ENCODE results near the gene USP48.

Gene USP48

DNA sequence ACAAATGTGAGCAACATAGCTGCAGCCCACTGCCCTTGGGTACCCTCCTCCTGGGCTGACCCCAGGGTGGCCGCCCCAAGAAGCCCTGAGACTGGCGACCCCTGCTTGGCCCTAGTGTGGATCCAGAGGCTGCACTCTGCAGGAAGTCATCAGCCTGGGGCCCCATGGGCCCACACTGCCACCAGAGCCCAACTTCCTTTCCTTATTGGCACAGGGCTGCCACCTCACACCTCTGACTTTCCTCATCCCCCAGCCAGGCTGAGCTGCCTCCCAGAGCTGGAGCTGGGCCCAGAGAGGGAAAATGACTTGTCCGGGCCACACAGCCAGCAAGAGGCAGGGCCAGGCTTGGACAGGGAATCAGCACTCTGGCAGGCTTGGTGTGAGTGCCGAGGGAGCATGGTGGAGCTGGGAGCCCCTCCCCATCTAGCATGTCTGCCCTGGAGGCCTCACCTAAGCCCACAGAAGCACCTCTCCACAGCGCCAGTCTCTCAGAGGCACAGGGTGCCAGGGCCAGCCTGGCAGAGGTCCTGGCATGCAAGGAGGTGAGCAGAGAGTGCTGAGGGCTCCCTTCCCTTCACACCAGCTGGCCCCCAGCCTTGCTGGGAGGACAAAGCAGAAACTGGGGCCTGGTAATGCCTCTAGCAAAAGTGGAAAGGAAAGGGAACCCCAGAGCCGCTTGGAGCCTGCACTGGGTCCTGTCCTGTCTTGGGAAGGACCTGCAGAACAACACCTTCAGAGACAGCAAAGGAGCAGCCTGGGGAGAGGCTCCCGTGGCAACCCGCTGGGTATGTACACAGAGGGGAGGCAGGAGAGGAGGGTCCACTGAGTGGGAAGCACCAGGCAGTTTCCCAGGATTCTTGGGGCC, 117.0 kb downstream of the USP48 start:
- FAIRE-seq: no peak

DNA sequence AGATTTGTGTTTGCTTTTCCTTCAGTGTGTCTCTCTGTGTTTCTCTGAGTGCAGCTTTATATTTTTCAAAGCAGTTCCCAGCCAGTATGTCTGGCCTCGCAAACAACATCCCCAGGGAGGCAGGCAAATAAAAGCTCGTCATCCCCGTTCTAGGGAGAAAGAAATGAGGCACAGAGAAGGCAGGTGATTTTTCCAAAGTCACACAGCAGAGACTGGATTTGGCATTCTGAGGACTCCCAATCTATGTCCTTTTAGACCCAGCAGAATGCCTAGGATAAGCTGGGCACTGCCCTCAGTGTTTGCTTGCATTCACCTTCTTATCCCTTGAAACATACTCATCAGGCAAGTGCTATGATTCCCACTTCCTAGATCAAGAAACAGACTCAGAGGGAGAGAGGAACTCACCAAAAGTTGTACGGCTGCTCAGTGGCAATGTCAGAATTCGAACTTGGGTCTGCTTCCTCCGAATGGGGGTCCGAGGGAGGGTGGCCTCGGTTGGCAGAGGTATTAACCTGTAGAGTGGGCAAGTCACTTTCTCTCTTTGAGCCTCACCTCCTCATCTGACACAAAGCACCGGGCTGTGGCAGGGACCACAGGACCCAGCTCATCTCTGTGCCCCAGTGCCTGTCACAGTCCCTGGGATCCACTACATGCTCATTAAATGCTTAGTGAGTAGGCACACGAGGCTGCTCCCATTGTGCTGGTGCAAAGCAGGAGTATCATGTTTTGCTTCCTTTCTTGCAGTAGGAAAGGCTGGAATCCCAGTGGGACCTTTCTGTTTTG, 118.0 kb downstream of the USP48 start:
- FAIRE-seq: no peak

DNA sequence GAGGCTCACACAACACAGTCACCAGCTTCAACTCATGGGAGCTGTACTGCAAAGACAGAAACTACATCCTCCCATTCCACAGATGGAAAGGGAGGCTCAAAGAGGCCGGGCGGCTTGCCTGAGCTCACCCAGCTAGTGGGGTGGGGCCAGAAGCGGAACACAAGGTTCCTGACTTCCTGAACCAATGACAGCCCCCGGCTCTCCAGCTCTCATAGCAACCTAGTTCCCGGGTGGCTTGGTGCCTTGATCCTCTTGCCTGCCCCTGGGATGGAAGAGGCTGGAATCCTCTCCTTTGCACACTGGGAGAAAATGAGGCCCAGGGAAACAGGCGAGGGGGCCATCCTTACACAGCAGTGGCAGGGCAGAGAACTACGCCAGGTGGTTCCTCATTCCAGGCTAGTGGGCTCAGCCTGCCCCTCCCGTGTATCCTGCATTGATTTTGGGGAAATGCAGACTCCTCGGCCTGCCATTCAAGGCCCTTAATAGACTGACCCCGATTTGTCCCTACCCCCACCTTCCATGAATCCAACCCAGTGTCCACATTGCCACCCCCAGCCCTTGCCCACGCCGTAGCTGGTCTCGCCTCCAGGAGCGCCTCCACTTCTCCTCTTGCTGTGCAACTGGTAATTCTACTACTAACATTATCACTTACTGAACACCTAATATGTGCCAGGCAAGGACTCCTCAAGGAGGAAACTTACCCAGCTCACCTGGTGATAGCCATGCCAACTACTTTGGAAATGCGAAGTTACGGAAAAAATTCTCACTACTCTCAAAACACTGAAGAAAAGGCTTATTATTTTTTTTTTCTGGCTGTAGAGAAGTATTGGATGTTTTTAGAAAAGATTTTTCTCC, 118.8 kb downstream of the USP48 start:
- FAIRE-seq: no peak

DNA sequence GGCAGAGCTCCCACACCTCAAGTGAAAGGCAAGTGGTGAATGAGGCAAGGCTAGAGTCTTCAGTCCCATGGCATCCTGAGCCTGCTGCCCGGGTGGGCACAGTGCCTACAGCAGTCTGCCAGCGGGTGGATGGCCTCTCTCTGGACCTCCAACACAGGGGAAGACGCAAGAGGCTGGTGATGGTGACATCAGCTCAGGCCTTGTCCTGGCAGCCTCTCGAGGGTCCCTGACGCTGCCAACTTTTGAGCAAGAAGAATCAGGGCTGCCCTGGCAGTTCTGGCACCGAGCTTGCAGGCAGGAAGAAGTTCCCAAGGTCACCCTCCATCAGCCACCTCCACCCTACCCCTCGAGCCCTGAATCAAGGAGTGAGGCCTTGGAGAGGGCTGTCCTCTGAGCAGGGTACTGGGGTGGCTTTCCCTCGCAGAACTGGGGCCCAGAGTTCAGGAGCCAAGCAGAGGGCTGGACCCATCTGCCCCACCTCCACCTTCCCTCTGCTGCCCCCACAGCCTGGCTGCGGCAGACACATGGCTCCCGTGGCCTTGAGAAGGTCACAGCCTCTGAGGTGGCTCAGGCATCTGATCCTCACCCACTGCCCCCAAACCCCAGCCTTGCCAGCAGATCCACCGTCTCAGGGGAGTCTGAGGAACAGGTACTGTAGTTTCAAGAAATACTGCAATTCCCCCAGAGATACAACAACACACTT, 119.5 kb downstream of the USP48 start:
- no peak for FAIRE-seq

DNA sequence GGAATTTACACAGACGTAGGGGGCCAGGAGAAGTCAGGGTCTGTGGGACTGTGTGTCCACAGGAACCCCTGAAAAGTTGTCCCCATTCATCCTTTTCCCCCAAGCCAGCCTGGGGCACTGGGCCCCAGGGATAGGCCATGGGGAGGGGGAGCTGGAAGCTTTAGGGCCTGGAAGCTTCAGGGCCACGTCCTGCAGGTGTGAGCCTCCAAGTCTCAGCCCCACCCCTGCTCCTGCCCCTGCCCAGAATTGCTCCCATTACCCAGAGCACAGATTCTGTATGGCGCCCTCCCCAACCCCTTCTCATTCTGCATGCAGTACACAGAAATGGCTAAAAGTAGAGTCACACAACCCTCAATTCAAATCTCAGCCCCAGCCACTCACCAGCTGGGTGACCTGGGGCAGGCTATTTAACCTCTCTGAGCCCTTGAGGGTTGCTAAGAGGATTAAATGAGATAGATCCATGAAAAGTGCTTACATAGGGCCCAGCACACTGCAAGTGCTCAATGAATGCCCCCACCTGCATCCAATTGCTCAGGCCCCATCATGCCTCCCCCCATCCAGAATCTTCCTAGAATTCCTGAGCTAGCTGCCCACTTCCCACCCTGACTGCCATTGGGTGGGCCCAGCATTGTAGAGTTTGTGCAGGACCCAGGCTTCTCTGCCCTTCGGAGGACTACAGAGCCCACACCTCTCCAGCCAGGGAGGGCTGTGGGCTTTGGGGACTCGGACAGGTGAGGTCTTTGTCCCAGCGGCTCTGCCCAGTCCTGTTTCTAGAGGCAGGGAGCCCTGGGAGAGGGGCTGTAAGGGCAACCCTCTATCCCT, 120.3 kb downstream of the USP48 start:
- no peak for FAIRE-seq

DNA sequence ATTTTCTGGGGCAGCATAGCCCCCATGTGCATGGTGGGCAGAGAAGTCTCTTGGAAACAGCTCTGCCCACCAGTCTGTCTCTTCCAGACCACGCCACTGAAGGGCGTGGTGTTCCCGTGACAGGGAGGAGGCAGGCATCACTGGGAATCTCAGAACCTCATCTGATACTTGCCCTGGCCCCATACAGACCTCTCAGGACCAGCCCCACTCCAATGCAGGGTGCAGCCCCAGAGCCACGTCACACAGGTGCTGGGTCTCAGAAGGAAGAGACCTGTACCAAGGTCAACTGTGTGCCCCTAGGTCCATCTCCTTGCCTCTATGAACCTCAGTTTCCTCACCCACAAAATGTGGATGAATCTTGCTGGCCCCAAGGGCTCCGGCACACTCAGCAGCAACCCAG, 121.1 kb downstream of the USP48 start:
- FAIRE-seq: no peak

DNA sequence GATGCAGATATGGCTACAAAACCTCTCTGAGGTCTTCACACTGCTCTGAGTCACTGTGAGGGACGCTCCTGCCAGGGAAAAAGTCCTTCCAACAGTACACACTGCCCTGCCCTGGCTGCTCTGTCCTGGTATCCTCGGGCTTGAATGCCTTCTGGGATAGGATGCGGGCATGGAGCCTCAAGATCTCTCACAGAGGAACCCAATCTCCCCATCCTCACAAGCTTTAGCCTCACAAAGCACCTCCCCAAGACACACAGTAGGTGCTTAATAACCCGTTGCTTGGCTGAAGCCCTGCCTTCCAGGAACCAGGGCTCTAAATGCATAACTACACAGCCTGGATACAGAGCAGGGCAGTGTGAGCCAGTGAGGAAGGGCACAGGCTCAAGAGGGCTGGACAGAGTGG, 123.0 kb downstream of the USP48 start:
- FAIRE-seq: no peak

DNA sequence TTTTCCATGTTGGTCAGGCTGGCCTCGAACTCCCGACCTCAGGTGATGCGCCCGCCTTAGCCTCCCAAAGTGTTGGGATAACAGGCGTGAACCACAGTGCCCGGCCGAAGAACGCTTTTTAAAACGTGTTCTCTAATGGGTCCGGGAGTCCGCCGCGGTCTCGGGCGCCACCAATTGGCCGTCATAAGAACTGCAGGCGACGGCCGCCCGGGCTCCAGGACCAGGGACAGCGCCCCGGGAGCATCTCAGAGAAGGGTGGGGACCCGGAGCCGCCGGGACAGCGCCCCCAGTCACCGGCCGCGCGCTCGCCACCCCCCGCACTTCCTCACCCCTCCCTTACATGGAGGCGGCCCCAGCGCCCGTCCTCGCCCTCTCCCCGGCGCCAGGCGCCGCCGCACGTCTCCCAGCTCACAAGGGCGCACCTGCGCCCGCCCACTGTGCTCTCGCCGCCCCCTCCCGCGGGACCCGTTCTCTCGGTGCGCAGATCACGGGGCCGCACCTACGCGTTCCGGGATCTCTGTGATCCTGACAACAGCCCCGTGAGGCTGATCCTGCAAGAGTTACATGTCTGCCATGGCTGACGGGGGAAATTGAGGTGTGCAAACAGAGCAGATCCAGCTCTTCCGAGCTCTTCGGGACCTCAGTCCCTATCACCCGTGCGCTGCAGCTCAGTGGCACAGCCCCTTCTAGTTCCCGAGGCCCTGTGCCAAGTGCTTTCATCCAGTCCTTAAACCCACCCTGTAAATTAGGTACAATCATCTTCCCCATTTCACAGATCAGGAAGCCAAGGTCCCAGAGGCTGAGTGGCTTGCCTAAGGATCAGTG, 123.6 kb downstream of the USP48 start:
- no peak for FAIRE-seq

DNA sequence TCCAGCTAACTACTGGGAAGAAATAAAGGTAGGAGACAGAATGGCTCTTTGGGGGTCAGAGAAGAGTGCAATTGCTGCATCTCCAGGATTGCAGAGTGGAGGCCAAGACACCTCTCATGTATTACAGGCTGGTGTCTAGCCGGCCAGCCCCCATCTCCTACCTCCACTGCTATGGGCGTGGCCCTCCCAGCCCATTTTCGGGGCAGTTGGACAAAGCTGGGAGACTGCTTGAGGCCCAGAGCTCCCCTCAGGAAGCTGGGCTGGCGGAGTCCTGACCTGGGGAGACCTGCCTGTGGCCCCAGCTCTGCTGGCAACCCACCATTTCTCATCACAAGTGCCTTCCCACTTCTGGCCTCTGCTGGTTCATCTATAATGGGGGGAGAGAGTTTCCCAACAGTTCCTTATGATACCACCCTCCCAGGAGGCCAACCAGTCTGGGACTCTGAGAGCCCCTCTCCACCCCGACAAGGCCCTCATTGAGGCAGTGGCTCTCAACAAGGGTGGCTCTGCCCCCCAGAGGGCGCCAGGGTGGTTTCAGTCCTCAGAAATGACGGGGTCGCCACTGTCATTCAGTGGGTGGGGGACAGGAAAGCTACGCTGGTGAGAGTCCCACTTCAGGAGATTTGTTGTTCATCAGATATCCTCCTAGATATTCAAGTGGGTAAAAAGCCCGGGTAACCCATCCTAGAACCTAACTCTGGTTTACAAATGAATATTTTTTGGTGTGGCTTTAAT, 125.3 kb downstream of the USP48 start:
- no peak for FAIRE-seq

DNA sequence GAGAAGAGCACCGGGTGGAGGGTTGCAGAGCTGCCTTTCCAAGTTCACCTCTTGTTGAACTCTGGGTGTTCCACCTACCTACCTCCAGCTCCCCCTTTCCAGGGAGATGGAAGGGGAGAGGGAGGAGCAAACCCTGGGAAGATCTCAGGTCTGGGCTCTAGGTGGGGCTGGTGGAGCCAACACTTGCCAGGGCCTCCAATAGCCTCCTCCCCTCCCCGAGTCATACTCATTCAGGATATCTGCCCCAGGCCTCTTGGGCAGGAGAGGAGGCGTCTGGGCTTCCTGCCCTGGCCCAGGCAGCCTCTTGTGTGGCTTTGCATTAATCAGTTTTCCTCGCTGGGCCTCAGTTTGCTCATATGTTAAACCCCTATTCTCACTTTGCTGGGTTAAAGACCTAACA, 127.2 kb downstream of the USP48 start:
- FAIRE-seq: no peak

DNA sequence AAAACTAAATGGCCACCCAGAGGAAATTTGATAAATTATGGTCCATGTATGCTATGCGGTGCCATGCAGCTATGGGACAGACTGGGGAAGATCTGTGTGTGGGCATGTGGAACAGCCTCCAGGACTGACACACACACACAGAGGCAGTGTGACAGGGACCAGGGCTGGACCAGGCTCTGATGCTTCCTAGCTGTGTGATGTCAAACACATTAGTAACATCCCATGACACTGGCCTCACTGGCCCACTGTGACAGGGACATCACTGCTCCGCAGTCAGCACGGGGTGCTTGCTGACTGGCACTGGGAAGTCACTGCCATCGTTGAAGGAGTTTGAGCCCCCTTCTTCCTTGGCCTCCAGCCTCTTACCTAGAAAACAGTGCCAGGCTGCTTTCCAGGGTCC, 127.7 kb downstream of the USP48 start:
- no peak for FAIRE-seq

DNA sequence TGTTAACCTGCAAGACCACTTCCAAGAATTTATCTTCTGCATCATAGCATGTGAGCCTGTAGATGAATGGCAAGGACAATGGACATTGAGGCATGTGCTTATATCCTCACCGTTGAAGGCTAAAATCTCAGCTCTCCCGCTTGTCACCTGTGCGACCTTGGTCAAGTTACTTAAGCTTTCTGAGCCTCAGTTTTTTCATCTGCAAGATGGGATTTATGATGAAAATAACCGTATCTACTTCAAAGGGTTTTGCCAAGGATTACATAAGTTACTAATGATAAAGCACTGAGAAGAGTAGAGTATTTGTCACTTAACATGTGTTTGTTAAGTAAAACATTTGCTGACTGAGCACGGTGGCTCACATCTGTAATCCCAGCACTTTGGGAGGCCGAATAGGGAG, 128.7 kb downstream of the USP48 start:
- no peak for FAIRE-seq

DNA sequence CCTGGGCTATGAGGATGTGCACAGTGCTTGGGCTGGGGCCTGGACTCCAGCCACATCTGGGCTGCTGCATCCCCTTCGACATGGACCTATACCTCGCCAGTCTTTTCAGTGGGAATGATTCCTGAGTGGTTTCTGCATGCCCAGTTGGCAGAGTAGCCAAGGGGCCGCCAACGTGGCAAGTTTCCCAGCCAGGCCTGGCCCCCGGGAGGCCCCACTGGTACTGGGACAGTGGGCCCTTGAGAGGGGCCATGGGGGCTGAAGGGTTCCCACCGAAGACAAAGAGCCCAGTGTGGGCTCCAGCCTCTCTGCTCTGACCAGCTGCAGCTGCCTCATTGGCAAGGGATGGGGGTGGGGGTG, 129.2 kb downstream of the USP48 start:
- FAIRE-seq: no peak

DNA sequence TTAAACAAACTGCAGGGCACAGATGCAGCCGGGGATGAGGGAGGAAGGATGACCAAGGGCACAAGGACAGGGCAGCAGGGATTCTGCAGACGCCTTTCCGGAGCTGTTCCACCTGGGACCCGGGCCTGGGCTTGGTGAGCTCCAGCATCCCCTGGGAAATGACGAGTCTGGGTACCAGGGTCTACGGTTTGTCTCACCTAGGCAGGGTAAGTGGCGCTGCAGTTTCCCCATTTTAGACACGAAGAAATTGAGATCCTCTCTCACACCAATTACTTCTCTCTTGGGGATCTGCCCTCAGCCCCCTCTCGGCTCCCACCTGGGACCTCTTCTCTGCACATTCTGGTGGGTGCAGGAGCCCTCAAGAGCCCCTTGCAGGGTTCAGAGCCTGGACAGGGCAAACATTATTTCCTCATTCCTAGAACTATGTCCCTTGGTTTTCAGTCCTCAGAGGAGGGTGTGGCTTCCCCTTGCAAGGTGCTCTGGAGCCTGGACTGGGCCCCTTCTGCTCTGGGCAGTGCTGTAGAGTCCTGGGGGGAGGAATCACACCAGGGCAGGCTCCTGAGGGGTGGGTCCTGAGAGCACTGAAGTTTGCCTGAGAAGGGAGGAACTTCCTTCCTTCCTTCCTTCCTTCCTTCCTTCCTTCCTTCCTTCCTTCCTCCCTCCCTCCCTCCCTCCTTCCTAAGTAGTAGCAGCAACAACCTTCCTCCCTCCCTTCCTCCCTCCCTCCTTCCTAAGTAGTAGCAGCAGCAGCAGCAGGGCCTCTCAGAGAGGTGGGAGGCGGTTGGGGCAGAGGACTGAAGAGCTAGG, 129.8 kb downstream of the USP48 start:
- no peak for FAIRE-seq

DNA sequence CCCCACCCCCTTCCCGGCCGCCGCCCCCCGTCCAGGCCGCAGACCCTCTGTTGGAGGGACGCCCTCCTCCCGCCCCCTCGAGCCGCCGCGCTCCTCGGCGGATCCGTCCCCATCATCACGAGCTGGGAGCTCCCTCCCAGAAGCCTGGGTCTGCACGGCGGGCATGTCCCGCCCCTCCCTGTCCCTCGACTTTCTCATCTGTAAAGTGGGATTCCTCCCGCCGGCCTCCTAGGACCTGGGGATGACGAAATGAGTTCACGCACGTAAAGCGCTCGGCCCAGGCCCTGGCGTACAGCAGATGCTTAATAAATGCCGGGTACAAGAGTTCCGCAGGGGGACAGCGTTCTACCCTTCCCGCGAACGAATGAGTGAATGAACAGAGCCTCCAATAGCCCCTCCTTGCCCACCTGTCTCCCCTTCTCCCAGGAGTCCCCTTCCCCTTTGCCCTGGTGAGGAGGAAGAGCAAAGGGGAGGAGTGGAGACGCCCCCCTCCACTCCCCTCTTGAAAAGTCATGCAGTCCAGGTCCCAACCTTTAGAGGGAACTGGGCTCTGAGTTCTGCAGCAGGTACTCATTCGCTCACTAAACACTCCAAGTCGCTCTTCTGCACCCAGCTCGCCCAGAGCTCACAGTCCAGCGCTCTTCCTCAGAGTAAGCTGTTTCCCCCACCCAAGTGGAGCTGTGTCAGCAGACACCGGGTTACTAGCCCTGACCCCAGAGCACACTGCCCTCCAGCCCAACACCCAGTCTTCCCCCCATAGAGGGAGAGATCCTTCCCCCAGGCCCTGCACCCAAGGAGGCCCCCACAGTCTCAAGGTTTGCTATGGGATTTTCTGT, 130.6 kb downstream of the USP48 start:
- FAIRE-seq: no peak

DNA sequence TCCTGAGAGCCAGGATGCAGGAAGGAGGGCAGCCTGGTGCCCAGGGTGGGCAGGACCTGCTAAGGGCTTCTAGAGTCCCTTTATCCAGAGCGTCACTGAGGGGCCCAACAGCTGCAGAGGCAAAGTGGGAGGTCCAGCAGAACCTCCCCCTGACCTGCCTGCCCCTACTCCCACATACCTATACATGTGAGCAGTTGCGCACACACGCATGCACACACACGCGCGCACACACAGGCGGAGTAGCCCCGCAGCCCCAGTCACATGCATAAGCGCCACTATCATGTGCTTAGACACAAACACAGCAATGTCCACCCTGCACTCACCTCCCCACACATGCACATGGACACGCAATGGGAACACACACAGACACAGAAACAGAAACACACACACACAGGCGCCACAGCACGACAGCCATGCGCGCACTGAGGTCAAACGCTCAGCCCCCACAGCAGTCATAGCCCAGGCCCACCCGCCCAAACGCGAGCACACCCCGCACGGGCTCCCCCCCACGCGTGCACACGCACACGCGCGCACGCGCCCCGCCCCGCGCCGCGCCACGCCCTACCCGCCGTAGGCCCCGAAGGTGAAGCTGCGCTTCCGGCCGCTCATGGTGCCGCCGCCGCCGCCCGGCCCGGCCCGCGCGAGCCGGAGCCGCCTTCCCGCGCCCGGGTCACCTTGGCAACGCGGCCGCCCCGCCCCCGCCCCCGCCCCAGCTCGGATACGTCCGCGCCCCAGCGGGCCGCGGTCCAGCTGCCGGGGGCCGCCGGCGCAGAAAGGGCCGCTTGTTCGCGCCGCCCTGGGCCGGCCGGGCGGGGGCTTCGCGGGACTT, 131.5 kb downstream of the USP48 start:
- FAIRE-seq: no peak

DNA sequence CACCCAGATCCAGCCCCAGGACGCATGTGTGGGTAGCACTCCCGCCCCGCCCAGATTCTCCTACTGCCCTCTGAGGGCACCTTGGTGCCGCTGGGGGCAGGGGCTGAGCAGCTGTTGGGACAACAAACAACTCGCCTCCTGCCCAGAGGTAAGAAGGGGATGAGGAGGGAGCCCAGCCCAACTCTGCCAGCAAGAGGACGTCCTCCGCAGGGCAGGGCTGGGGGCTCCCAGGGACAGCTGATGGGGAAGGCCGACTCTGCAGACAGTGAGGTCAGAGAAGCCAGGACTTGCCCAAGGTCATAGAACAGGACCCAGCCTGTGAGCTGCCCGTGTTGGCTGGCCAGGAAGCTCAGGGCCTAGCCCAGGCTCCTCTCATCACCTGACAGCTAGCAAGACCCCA, 132.5 kb downstream of the USP48 start:
- no peak for FAIRE-seq
